Gastroesophageal sphincter (tissue), 3 donors: ENCODE results near the gene NUDT14.

Experiments used
- EP300 ChIP-seq: sonication (generic); formaldehyde crosslinking; IDR thresholded peaks from one replicate; pipeline ENCODE4 v1.6.1; 2017; ENCODE audit warnings: antibody characterized with exemption, mild to moderate bottlenecking
- POLR2A ChIP-seq, 2 donors: fragments of 450-650 bp; IDR thresholded peaks; one replicate each; pipeline ENCODE4 v1.6.1; 2017; ENCODE audit warnings: antibody characterized with exemption in 2 of 2, mild to moderate bottlenecking in 2 of 2, moderate library complexity in 1 of 2
- TF ChIP-seq, protein P1 (sequence below), 4 experiments: fragments of 200-600 bp in 2 of 4; fragments of 450-650 bp in 2 of 4; sonication (generic) in 1 of 4; IDR thresholded peaks; one replicate each; pipeline ENCODE4 v1.5.1; 2017 to 2019; ENCODE audit warnings: antibody characterized with exemption in 4 of 4, mild to moderate bottlenecking in 2 of 4, moderate library complexity in 2 of 4

- TF ChIP-seq, protein P1, sequence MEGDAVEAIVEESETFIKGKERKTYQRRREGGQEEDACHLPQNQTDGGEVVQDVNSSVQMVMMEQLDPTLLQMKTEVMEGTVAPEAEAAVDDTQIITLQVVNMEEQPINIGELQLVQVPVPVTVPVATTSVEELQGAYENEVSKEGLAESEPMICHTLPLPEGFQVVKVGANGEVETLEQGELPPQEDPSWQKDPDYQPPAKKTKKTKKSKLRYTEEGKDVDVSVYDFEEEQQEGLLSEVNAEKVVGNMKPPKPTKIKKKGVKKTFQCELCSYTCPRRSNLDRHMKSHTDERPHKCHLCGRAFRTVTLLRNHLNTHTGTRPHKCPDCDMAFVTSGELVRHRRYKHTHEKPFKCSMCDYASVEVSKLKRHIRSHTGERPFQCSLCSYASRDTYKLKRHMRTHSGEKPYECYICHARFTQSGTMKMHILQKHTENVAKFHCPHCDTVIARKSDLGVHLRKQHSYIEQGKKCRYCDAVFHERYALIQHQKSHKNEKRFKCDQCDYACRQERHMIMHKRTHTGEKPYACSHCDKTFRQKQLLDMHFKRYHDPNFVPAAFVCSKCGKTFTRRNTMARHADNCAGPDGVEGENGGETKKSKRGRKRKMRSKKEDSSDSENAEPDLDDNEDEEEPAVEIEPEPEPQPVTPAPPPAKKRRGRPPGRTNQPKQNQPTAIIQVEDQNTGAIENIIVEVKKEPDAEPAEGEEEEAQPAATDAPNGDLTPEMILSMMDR (IDR thresholded peaks at IDR 0.05): no peak
- no peak for TF ChIP-seq EP300
- no peak for TF ChIP-seq POLR2A (IDR thresholded peaks at IDR 0.05)
Observed at GRCh38 chr14:105185001-105185400, 3.9 kb upstream of the NUDT14 start.
